ENCODE results near the gene COL23A1. TPM values are rescaled to one million over a fixed set of nuclear protein-coding genes. Genes with fewer than 3 reads are reported as not detected.

COL23A1 gene
- total RNA-seq, 2 donors from 2014 or later, result not detected

GRCh38 chr5:178279723-178280438 lies 310.3 kb downstream of the COL23A1 start:
- peak; percentile 37 for ATAC-seq
- Mint-ChIP-seq H3K27ac (no peak overlapping the region), H3K27me3 (peaks cover 42% of the 10 kb centered on the region)

GRCh38 chr5:178279026-178279722 lies 311.0 kb downstream of the COL23A1 start:
- Mint-ChIP-seq H3K36me3 (ENCODE audit: low read depth) (peaks cover 2% of the 10 kb centered on the region), H3K27ac (no peak overlapping the region), H3K27me3 (peaks cover 42% of the 10 kb centered on the region), H3K4me1 (peaks cover 6% of the 10 kb centered on the region), H3K4me3 (no peak overlapping the region)
- no peaks in the 10 kb centered on the region for H3K9me3 ChIP-seq (ENCODE audit: control insufficient read depth, low read length, poor library complexity, severe bottlenecking)
- ATAC-seq, result no peak
- no peak for DNase-seq

More at GRCh38 chr5:178279723-178280438, 310.3 kb downstream of the COL23A1 start:
- peaks cover 6% of the 10 kb centered on the region for H3K4me1 Mint-ChIP-seq
- peak overlapping the region; percentile 45 for H3K4me3 Mint-ChIP-seq
- H3K36me3 Mint-ChIP-seq (ENCODE audit: low read depth), result peaks cover 2% of the 10 kb centered on the region
- H3K9me3 ChIP-seq (ENCODE audit: control insufficient read depth, low read length, poor library complexity, severe bottlenecking), result no peaks in the 10 kb centered on the region
- DNase-seq, result peak in 2 of 3 donors; percentile 16 to 39

- Mint-ChIP-seq H3K4me1 (peaks cover 6% of the 10 kb centered on the region), H3K27ac (no peak overlapping the region), H3K4me3 (no peak overlapping the region), H3K27me3 (peaks cover 42% of the 10 kb centered on the region), H3K36me3 (ENCODE audit: low read depth) (peaks cover 2% of the 10 kb centered on the region)
- H3K9me3 ChIP-seq (ENCODE audit: control insufficient read depth, low read length, poor library complexity, severe bottlenecking), result no peaks in the 10 kb centered on the region
- DNase-seq (no peak), ATAC-seq (no peak)
Observed at GRCh38 chr5:178278358-178279023, 311.7 kb downstream of the COL23A1 start.

- H3K4me1 Mint-ChIP-seq, result peaks cover 6% of the 10 kb centered on the region
- H3K9me3 ChIP-seq (ENCODE audit: control insufficient read depth, low read length, poor library complexity, severe bottlenecking), result no peaks in the 10 kb centered on the region
- peaks cover 42% of the 10 kb centered on the region for H3K27me3 Mint-ChIP-seq
- H3K36me3 Mint-ChIP-seq (ENCODE audit: low read depth), result peaks cover 2% of the 10 kb centered on the region
- no peak for DNase-seq
- H3K27ac Mint-ChIP-seq, result no peak overlapping the region
- no peak overlapping the region for H3K4me3 Mint-ChIP-seq
- no peak for ATAC-seq
Observed at GRCh38 chr5:178277866-178278265, 312.3 kb downstream of the COL23A1 start.

GRCh38 chr5:178277346-178277745 lies 312.8 kb downstream of the COL23A1 start:
- no peaks in the 10 kb centered on the region for H3K9me3 ChIP-seq (ENCODE audit: control insufficient read depth, low read length, poor library complexity, severe bottlenecking)
- DNase-seq, result no peak
- Mint-ChIP-seq H3K36me3 (ENCODE audit: low read depth) (peaks cover 2% of the 10 kb centered on the region), H3K4me3 (no peak overlapping the region), H3K27ac (no peak overlapping the region), H3K4me1 (peaks cover 6% of the 10 kb centered on the region), H3K27me3 (peaks cover 42% of the 10 kb centered on the region)
- no peak for ATAC-seq

GRCh38 chr5:178274781-178275537 lies 315.2 kb downstream of the COL23A1 start:
- H3K27me3 Mint-ChIP-seq, result peaks cover 35% of the 10 kb centered on the region
- ATAC-seq (no peak), DNase-seq (no peak)
- H3K27ac Mint-ChIP-seq, result no peak overlapping the region
- peaks cover 3% of the 10 kb centered on the region for H3K36me3 Mint-ChIP-seq (ENCODE audit: low read depth)
- H3K4me3 Mint-ChIP-seq, result no peak overlapping the region
- H3K4me1 Mint-ChIP-seq, result peaks cover 10% of the 10 kb centered on the region
- no peaks in the 10 kb centered on the region for H3K9me3 ChIP-seq (ENCODE audit: control insufficient read depth, low read length, poor library complexity, severe bottlenecking)

GRCh38 chr5:178273665-178274541 lies 316.3 kb downstream of the COL23A1 start:
- Mint-ChIP-seq H3K36me3 (ENCODE audit: low read depth) (peaks cover 3% of the 10 kb centered on the region), H3K4me1 (peaks cover 6% of the 10 kb centered on the region), H3K27me3 (peaks cover 24% of the 10 kb centered on the region), H3K4me3 (no peak overlapping the region), H3K27ac (no peak overlapping the region)
- no peaks in the 10 kb centered on the region for H3K9me3 ChIP-seq (ENCODE audit: control insufficient read depth, low read length, poor library complexity, severe bottlenecking)
- DNase-seq, result no peak
- ATAC-seq, result no peak

GRCh38 chr5:178273041-178273440 lies 317.2 kb downstream of the COL23A1 start:
- no peaks in the 10 kb centered on the region for H3K9me3 ChIP-seq (ENCODE audit: control insufficient read depth, low read length, poor library complexity, severe bottlenecking)
- H3K27me3 Mint-ChIP-seq, result peaks cover 22% of the 10 kb centered on the region
- no peak overlapping the region for H3K4me3 Mint-ChIP-seq
- H3K36me3 Mint-ChIP-seq (ENCODE audit: low read depth), result peaks cover 3% of the 10 kb centered on the region
- ATAC-seq (no peak), DNase-seq (no peak)
- H3K4me1 Mint-ChIP-seq, result peaks cover 6% of the 10 kb centered on the region
- H3K27ac Mint-ChIP-seq, result no peak overlapping the region

- Mint-ChIP-seq H3K4me1 (peaks cover 4% of the 10 kb centered on the region), H3K27me3 (peaks cover 18% of the 10 kb centered on the region), H3K4me3 (no peak overlapping the region), H3K36me3 (ENCODE audit: low read depth) (peaks cover 3% of the 10 kb centered on the region), H3K27ac (no peak overlapping the region)
- no peaks in the 10 kb centered on the region for H3K9me3 ChIP-seq (ENCODE audit: control insufficient read depth, low read length, poor library complexity, severe bottlenecking)
- ATAC-seq (no peak), DNase-seq (no peak)
Observed at GRCh38 chr5:178272591-178272990, 317.6 kb downstream of the COL23A1 start.

- no peak for ATAC-seq
- DNase-seq, result no peak
- Mint-ChIP-seq H3K36me3 (ENCODE audit: low read depth) (peaks cover 3% of the 10 kb centered on the region), H3K27me3 (peaks cover 15% of the 10 kb centered on the region), H3K4me1 (peaks cover 3% of the 10 kb centered on the region), H3K27ac (no peak overlapping the region), H3K4me3 (no peak overlapping the region)
- H3K9me3 ChIP-seq (ENCODE audit: control insufficient read depth, low read length, poor library complexity, severe bottlenecking), result no peaks in the 10 kb centered on the region
Observed at GRCh38 chr5:178271726-178272479, 318.3 kb downstream of the COL23A1 start.

- no peaks in the 10 kb centered on the region for H3K9me3 ChIP-seq (ENCODE audit: control insufficient read depth, low read length, poor library complexity, severe bottlenecking)
- peaks cover 3% of the 10 kb centered on the region for H3K4me1 Mint-ChIP-seq
- peaks cover 14% of the 10 kb centered on the region for H3K27me3 Mint-ChIP-seq
- H3K36me3 Mint-ChIP-seq (ENCODE audit: low read depth), result peaks cover 3% of the 10 kb centered on the region
- ATAC-seq (no peak), DNase-seq (no peak)
- no peak overlapping the region for H3K27ac Mint-ChIP-seq
- no peak overlapping the region for H3K4me3 Mint-ChIP-seq
Observed at GRCh38 chr5:178271231-178271630, 319.0 kb downstream of the COL23A1 start.

GRCh38 chr5:178269499-178269898 lies 320.7 kb downstream of the COL23A1 start:
- Mint-ChIP-seq H3K4me3 (no peak overlapping the region), H3K36me3 (ENCODE audit: low read depth) (peaks cover 3% of the 10 kb centered on the region), H3K27me3 (peaks cover 6% of the 10 kb centered on the region), H3K4me1 (peaks cover 3% of the 10 kb centered on the region), H3K27ac (no peak overlapping the region)
- ATAC-seq (no peak), DNase-seq (no peak)
- no peaks in the 10 kb centered on the region for H3K9me3 ChIP-seq (ENCODE audit: control insufficient read depth, low read length, poor library complexity, severe bottlenecking)

Measured in T-helper 17 cell (primary cell).